Activated naive CD4-positive, alpha-beta T cell treated with anti-CD3 and anti-CD28 coated beads, Interleukin-2, amount 50 U/mL, for 72 hours (primary cell): ENCODE results near the gene BRD1. TPM values are rescaled to one million over a fixed set of nuclear protein-coding genes. Genes with fewer than 3 reads are reported as not detected.

Experiments used
- ATAC-seq, 2 donors: fragments of 150-1000 bp; cut with Tn5 transposase; 2 replicates each; pipeline ENCODE4 v1.10.0; 2021; ENCODE audit warnings: mild to moderate bottlenecking in 2 of 2, moderate library complexity in 2 of 2
- DNase-seq, 2 donors: peaks; one replicate each; pipeline ENCODE4 v3.0.0; 2021 to 2022; ENCODE audit warnings: low spot score in 2 of 2
- H3K27ac Mint-ChIP-seq, 2 donors: one replicate each; pipeline ENCODE4 v1.8.0; 2022; ENCODE audit warnings: mild to moderate bottlenecking in 2 of 2, mixed read lengths in 2 of 2
- H3K36me3 Mint-ChIP-seq, 2 donors: one replicate each; pipeline ENCODE4 v1.8.0; 2022; ENCODE audit warnings: mixed read lengths in 2 of 2
- H3K9me3 Mint-ChIP-seq, 2 donors: one replicate each; pipeline ENCODE4 v1.8.0; 2022; ENCODE audit warnings: mixed read lengths in 2 of 2
- total RNA-seq, 2 donors: library from RNA; stranded (reverse); gene quantifications; one replicate each; pipeline ENCODE4 v1.2.3, GENCODE V29; 2022

BRD1 gene
- total RNA-seq, 2 donors from 2014 or later = 27.7 to 39.0 TPM

DNA sequence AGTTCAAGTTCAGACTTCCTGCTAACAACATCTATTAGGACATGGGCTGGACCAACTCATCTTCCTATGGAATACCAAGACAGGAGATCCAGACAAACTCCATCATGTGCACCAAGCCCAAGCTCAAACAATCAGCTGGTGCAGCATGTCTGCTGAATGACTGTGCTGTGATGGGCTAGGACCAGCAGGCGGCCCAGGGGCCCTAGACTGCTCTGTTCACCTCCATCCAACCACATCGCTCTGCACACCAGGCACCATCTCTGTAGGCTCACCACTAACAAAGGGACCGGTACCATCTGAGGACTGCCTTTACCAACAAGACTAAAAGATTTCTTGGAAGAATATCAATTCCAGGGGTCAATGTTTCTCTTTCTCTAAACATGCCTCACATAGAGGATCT, 10.3 kb downstream of the BRD1 start:
- Mint-ChIP-seq H3K27ac (peak overlapping the region in 1 of 2 donors; percentile 94), H3K36me3 (peaks cover 0 to 33% of the 10 kb centered on the region in 2 donors), H3K9me3 (no peaks in the 10 kb centered on the region)
- ATAC-seq (no peak), DNase-seq (no peak)

DNA sequence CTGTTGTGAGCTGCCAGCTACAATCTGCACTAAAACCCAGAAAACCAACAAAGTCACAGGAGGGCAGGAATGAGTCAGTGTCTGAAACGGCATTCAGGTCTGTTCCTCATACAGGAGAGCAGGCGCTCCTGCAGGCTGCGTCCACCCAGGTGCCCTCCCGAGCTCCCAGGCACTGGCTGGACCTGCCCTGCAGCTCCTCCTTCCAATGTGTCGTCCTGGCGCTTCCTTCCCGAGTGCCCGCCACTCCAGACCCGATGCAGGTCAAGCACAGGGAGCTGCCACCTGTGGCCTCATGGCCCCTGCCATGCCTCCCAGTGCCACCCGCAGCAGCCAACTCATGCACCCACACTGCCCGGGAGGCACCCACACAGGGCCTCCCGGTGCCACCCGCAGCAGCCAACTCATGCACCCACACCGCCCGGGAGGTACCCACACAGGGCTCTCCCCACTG, 12.0 kb downstream of the BRD1 start:
- Mint-ChIP-seq H3K9me3 (no peaks in the 10 kb centered on the region), H3K27ac (peak overlapping the region; percentile 55 to 72), H3K36me3 (peaks cover 0 to 37% of the 10 kb centered on the region in 2 donors)
- DNase-seq (peak in 1 of 2 donors; percentile 27), ATAC-seq (peak; percentile 71 to 84)

DNA sequence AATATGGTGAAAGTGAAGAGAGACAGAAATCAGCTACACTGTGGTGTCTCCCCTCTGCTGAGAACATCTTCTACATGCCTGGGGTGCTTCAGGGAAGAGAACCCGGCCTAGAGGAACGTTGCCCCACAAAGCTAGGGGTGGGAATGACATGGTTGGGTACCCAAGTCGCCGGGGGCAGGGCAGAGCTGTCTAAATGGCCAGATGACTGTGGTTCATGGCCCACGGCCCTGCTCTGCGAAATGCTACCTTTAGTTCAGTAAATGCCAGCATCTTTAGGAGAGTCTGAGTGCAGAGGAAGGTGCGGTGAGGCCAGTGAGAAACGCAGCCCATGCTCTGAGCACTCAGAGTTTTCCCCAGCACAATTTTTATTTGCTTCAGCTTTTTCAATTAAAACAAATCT, 12.8 kb downstream of the BRD1 start:
- peaks cover 0 to 31% of the 10 kb centered on the region in 2 donors for H3K36me3 Mint-ChIP-seq
- no peak for ATAC-seq

DNA sequence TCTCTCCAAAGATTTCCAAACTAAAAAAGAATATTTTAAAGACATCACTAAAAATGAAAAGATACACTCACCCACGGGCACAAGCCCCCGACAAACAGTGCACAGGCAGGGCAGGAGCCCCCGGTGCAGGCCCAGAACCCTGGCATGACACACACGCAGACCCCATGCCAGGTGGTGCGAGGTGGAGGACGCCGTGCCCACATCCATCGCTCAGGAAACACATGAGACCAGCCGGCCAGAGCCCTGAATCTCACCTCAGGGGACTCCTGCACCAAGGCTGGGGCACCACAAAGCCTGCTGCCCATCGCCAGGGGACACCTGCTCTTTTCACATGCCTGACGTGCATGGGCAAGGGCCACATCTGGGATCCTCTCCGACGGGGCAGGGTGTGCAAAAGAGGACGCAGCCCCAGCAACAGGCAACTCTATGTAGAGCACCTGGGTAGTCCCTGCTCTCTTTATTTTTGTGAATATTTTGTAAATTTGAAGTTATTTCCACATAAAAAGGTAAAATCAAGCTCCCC, 13.4 kb downstream of the BRD1 start:
- Mint-ChIP-seq H3K36me3 (peaks cover 0 to 30% of the 10 kb centered on the region in 2 donors), H3K27ac (peak overlapping the region in 1 of 2 donors; percentile 29), H3K9me3 (no peaks in the 10 kb centered on the region)
- no peak for ATAC-seq
- no peak for DNase-seq

More for the DNA sequence above, 12.8 kb downstream of the BRD1 start:
- Mint-ChIP-seq H3K9me3 (no peaks in the 10 kb centered on the region), H3K27ac (peak overlapping the region in 1 of 2 donors; percentile 29)
- DNase-seq = no peak

DNA sequence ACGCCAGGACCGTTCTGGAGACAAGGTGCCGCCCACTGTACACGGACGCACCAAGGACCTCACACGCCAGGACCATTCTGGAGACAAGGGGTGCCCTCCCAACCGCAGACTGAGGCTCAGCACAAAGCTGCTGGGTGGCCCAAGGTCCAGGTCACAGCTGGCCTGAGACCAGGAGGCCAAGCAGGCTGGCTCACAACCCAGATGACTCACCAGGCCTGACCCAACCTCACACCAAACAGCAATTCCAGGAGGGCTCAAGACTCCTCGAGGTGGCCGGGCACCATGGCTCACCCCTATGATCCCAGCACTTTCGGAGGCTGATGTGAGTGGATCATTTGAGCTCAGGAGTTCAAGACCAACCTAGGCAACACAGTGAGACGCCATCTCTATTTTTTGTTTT, 14.8 kb downstream of the BRD1 start:
- peak overlapping the region in 1 of 2 donors; percentile 44 for H3K27ac Mint-ChIP-seq
- H3K36me3 Mint-ChIP-seq = peaks cover 0 to 26% of the 10 kb centered on the region in 2 donors
- H3K9me3 Mint-ChIP-seq = no peaks in the 10 kb centered on the region
- DNase-seq (no peak), ATAC-seq (no peak)

DNA sequence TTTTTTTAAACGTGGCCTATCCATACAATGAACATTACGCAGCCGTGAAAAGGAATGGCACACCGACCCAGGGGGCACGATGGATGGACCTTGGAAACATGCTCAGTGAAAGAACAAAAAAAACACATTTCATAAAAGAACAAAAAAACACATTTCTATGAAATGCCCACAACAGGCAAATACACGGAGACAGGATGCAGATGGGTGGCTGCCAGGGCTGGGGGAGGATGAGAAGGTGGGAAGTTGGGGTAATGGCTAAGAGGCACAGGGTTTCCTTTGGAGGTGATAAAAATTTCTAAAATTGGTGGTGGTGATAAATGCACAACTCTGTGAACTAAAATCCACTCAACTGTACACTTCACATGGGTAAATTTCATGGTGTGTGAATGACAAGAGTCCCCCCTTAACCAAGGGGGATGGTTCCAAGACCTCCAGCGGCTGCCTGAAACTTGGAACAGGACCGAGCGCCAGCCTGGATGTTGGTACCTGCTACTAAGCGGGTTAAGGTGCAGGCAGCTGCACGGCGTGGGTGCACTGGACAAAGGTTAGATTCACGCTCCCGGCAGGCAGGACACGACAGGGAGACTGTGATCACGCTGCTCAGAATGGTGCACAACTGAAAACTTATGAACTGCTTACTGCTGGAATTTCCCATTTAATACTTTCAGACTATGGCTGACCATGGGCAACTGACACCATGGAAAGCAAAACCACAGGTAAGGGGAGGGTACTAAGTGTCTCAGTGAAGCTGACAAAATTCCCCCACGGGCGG, 16.5 kb downstream of the BRD1 start:
- no peaks in the 10 kb centered on the region for H3K9me3 Mint-ChIP-seq
- ATAC-seq (no peak), DNase-seq (no peak)
- H3K27ac Mint-ChIP-seq = no peak overlapping the region
- peaks cover 7 to 21% of the 10 kb centered on the region in 2 donors for H3K36me3 Mint-ChIP-seq

DNA sequence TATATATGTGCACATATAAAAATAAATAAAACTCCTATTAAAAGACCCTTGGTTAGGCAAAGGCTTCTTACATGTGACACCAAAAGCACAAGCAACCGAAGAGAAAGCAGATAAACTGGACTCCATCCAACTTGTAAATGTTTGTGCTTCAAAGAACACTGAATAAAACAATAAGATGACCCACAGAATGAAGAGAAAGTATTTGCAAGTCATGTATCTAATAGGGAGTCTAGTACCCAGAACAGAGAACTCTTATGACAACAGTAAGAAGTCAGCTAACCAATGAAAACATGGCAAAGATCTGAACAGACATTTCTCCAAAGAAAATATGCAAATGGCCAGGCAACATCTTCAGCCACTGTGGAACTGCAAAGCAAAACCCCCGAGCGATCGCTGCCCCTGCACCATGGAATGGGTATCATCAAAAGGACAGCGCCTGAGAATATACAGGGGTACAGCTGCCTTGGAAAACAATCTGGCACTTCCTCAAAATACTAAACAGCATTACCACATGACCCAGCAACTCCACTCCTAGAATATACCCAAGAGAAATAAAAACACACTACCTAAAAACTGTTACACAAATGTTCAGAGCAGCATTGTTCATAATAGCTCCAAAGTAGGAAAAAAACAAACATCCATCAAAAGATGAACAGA, 17.2 kb downstream of the BRD1 start:
- no peaks in the 10 kb centered on the region for H3K9me3 Mint-ChIP-seq
- no peak overlapping the region for H3K27ac Mint-ChIP-seq
- peaks cover 10 to 23% of the 10 kb centered on the region in 2 donors for H3K36me3 Mint-ChIP-seq
- no peak for ATAC-seq
- no peak for DNase-seq

DNA sequence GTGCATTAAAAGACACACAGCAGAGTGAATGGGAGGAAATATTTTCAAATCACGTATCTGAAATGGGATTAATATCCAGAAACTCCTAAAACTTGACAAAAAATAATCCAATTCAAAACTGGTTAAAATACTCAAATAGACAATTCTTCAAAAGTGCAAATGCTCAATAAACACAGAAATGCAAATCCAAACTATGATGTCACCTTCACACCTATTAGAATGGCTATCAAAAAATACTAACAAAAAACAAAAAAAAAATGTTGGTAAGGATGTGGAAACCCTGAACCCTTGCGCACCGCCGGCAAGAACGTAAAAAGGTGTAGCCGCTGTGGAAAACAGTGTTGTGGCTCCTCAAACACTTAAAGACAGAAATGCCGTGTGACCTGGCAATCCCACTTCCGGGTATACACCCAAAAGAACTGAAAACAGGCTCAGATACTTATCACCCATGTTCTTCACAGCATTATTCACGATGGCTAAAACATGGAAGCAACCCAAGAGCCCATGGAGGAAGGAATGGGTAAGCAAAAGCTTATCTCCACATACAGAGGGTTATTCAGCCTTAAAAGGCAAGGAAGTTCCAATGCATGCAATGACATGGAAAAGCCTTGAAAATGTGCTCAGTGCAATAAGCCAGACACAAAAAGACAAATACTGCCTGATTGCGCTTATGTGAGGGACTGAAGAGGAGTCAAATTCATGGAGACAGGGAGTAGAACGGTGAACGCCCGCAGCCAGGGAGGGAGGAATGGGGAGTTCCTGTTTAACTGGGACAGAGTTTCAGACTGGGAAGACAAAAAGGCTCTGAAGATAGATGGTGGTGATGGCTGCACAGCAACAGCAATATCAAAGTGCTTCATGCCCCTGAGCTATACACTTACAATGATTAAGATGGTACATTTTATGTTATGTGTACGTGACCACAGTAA, 19.6 kb downstream of the BRD1 start:
- ATAC-seq = peak; percentile 46 to 88
- DNase-seq = no peak
- Mint-ChIP-seq H3K36me3 (peaks cover 10 to 23% of the 10 kb centered on the region in 2 donors), H3K27ac (peak overlapping the region; percentile 45 to 58), H3K9me3 (no peaks in the 10 kb centered on the region)

DNA sequence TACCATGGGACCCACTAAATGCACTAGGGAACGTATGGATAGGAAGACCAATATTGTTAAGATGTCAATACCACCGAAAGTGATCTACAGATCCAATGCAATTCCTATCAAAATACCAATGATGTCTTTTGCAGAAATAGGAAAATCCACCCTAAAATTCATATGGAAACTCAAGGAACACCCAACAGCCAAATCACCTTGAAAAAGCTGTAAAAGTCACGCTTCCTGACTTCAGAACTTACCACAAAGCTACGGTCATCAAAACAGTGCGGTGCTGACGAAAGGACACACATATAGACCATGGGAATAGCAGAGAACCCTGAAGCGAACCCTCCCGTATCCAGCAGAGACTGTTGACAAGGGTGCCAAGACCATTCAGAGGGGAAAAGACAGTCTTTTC, 20.5 kb downstream of the BRD1 start:
- Mint-ChIP-seq H3K9me3 (no peaks in the 10 kb centered on the region), H3K36me3 (peaks cover 10 to 23% of the 10 kb centered on the region in 2 donors), H3K27ac (peak overlapping the region in 1 of 2 donors; percentile 58)
- no peak for DNase-seq
- ATAC-seq = no peak

DNA sequence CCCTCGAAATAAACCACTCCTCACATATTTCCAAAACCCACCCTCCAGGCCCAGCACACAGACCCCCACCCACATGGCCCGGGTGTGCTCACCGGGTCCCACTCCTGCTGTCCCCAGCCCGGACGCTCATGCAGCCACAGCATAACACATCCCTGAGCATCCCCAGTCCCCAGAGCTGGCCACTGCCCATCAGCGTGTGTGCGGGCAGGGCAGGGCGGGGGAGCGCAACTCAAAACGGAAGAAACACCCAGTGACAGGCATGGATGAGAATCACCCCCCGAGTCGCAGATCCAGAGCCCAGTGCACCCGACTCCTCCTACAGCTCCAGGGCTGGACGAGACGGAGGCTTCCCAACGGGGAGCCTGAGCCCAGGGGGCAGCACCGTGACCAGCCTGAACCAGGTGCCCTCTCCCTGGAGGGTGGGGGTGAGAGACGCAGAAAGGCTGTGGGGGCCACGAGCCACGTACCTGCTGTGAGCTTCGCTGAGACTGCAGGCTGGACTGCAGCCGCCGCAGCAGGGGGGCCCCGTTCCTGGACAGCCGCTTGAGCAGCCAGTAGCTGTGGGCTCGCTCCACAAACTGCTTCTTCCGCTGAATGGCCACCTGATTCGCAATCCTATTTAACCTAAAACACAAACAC, 23.8 kb downstream of the BRD1 start:
- no peaks in the 10 kb centered on the region for H3K9me3 Mint-ChIP-seq
- H3K27ac Mint-ChIP-seq = peak overlapping the region; percentile 48 to 85
- DNase-seq (no peak), ATAC-seq (no peak)
- peaks cover 10 to 14% of the 10 kb centered on the region in 2 donors for H3K36me3 Mint-ChIP-seq

DNA sequence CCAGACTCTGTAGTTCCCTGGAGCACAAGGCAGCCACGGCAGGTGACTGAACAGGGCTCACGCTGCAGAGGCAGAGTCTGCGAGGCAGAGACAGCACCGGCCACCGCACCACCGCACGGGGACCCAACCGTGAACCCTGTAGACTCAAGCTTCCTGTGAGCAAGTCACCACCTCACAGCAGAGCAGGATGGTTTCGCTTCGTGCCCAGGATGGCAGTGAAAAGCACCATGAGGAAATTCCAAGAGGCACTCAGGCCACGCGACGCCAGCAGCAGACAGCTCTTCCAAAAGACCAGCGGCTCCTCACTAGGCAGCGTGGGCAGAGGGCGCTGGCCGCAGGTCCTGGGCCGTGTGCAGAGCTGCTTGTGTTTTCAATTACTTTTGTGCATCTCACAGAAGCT, 24.5 kb downstream of the BRD1 start:
- H3K9me3 Mint-ChIP-seq = no peaks in the 10 kb centered on the region
- peaks cover 10% of the 10 kb centered on the region in 2 donors for H3K36me3 Mint-ChIP-seq
- H3K27ac Mint-ChIP-seq = peak overlapping the region; percentile 48 to 85
- DNase-seq (no peak), ATAC-seq (no peak)

DNA sequence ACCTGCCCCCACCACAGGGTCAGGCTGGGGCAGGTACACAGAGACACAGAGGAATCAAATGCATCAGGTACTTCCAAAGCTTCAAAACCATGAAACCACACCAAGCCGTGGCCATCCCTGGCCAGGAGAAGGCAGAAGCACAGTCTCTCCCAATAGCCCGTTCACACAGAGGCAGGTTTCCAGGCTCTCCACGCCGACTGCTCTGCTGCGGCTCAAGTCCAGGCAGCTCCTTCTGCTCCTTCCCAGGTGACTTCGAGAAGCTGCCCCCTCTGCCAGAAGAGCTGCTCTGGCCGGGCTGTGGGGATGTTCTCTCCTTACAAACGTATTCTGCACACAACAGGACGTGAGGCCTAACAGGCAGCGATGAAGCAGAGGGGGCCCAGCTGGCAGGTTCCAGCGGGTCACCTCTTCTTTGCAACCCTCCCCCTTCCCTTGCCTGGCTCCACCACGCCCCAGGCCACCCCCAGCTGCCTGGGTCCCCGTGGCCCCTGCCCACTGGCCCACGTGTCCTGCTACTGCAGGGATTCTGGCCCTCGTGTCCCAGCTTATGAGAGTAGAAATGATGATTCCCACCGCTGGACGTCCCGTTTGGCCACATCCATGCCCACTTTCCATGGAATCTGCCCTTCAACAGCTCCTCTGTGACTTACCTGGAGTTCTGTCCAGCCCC, 26.1 kb downstream of the BRD1 start:
- Mint-ChIP-seq H3K36me3 (peaks cover 6 to 16% of the 10 kb centered on the region in 2 donors), H3K27ac (peak overlapping the region; percentile 78 to 81), H3K9me3 (no peaks in the 10 kb centered on the region)
- ATAC-seq (no peak), DNase-seq (no peak)

DNA sequence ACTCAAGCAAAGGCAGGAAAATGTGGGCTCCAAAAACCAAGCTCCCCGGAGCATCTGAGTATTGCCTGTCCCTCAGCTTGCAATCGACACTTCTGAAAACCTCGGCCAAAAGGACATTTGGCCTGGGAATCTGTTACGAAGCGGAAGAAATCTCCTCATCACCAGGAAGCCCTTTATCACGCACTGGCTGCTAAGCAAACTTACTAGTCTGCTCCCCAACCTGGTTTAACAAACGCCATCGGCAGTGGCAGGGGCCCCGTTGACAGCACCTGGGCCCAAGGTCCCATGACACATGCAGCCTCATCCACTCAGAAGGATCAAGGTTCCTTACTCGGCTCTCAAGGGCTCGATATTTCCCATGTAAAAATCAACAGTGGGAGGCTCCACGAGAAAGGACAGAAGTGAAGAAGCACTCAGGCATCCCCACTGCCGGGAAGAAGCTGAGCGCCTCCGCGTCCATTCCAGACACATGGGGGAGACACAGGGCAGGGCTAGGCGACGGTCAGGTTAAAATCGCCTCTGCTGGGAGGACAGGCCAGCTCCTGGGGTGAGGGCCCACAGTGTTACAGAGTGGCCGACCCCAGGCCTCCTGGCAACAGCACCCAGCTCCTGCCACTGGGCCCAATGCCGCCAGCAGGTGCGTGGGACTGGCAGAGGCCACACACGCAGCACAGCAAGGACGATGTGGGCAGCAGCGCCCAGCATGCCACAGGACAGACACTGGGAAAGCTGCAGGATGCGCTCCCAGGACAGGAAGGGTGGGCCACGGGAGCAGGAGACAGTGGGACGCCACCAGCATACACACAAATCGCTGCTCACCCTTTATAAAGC, 27.1 kb downstream of the BRD1 start:
- H3K9me3 Mint-ChIP-seq = no peaks in the 10 kb centered on the region
- ATAC-seq = no peak
- H3K36me3 Mint-ChIP-seq = peaks cover 0 to 10% of the 10 kb centered on the region in 2 donors

DNA sequence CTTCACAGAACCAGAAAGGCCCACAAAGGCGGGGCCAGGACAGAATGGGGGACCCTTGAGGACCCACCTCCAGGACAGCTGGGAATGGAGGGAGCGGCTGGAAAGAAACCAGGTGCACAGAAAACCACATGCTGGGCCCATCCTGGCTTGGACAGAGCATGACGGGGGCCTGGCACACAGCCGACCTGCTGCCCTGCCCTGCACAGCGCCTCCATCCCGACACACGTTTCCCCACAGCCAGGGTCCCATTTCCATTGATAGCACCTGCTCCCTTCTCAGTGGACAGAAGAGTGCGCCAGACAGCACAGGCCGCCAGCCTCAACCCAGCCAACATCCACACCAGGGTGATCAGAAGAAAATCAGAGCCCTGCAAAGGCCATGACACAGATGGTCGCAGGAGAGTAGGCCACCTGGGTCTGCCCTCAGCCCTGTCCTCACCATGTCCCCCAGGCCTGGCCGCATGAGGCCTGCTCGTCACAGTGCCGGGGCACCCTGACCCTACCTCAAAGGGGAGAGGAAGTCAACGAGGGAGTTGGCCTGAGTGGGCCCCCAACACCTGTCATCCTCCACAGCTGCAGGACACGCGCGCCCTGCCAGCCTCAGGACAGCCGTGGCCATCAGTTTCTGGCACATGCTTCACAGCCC, 28.1 kb downstream of the BRD1 start:
- Mint-ChIP-seq H3K27ac (peak overlapping the region in 1 of 2 donors; percentile 78), H3K9me3 (no peaks in the 10 kb centered on the region), H3K36me3 (peaks cover 0 to 10% of the 10 kb centered on the region in 2 donors)
- ATAC-seq (no peak), DNase-seq (no peak)

More for the DNA sequence above, 27.1 kb downstream of the BRD1 start:
- no peak for DNase-seq
- H3K27ac Mint-ChIP-seq = peak overlapping the region; percentile 78 to 84
